GM12891 (cell line): Measurements from ENCODE around the gene MDC1. TPM values are rescaled to one million over a fixed set of nuclear protein-coding genes. Genes with fewer than 3 reads are reported as not detected.
"Not testable (repeated sequence)": the region's sequence is repeated elsewhere in the genome, so short reads cannot be mapped to it uniquely, and the experiment has no call there.

ENCODE experiments used
- DNase-seq: peaks from one replicate; pipeline ENCODE4 v3.0.0; 2011; ENCODE audit warnings: low spot score; ENCODE audit not compliant: insufficient read length
- FAIRE-seq: peaks from 2 replicates; lab custom pipeline; 2011; peaks lifted over from hg19 to GRCh38; lab: Jason Lieb, UNC
- PAX5 ChIP-seq: IDR thresholded peaks from 2 replicates; pipeline ENCODE4 v1.6.1; 2011; ENCODE audit warnings: low read length, moderate library complexity, mild to moderate bottlenecking; ENCODE audit not compliant: insufficient read depth, severe bottlenecking
- POLR2A ChIP-seq: IDR thresholded peaks from 2 replicates; pipeline ENCODE4 v1.6.1; 2011; ENCODE audit warnings: low read depth, low read length, control low read depth
- POLR2AphosphoS5 ChIP-seq: IDR thresholded peaks from 2 replicates; pipeline ENCODE4 v1.6.1; 2011; ENCODE audit warnings: low read depth, low read length, control low read depth
- POU2F2 ChIP-seq: IDR thresholded peaks from 2 replicates; pipeline ENCODE4 v1.6.1; 2011; ENCODE audit warnings: low read depth, mild to moderate bottlenecking, control low read depth, low read length, moderate library complexity
- SPI1 ChIP-seq: IDR thresholded peaks from 2 replicates; pipeline ENCODE4 v1.6.1; 2011; ENCODE audit warnings: low read depth, low read length, control low read depth
- TAF1 ChIP-seq: IDR thresholded peaks from 2 replicates; pipeline ENCODE4 v1.6.1; 2011; ENCODE audit warnings: low read depth, low read length, control low read depth
- polyA plus RNA-seq: library from polyadenylated mRNA; unstranded; fragments of >200 nt; gene quantifications from one replicate; pipeline ENCODE4 v1.2.1, GENCODE V29; 2012; ENCODE audit warnings: low read depth, missing spikeins, inconsistent platforms; ENCODE audit not compliant: missing spikeins

Gene MDC1
- 31.0 TPM for polyA plus RNA-seq

GRCh38 chr6:30717129-30717844, at the start of gene MDC1:
Gene MDC1 (minus strand): TSS chr6:30717281. CDS start chr6:30715175, 2,106 bp downstream.
- DNase-seq (peak; percentile 79), FAIRE-seq (peak; percentile 99)
- peak; percentile 81 for TF ChIP-seq POU2F2
- TF ChIP-seq SPI1 = no peak
- peak; percentile 97 for TF ChIP-seq POLR2A
- peak; percentile 96 for TF ChIP-seq TAF1
- peak; percentile 89 for TF ChIP-seq POLR2AphosphoS5
- peak; percentile 75 for TF ChIP-seq PAX5

DNA sequence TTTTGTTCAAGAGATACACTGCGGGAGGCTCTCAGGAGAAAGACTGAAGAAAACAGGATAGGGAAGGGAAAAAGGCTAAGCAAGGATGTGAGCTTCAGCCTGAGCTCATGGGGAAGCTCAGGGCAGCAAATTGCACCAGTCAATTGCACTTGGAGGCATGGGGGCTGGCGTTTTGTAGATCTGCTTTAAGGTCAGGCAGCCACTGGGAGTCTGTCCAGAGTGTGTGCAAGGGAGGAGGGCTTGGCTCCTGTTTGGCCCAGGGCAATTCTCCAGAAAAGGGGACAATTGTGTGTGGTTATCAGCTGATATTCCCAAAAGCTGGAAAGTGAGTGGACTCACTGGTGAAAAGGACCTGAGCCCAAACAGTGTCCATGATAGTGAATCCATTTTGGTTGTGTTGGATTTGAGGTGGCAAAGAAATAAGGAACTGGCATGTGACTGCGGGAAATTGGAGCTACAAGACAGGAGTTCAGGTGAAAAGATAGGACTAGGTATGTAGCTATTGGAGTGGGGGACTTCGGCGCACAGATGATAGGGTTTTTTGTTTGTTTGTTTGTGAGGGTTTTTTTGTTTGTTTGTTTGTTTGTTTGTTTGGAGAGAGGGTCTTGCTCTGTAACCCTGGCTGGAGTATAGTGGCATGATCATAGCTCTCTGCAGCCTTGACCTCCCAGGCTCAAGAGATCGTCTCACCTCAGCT, 49.5 kb upstream of the MDC1 start:
- FAIRE-seq (no peak), DNase-seq (no peak)
- no peak for TF ChIP-seq SPI1

DNA sequence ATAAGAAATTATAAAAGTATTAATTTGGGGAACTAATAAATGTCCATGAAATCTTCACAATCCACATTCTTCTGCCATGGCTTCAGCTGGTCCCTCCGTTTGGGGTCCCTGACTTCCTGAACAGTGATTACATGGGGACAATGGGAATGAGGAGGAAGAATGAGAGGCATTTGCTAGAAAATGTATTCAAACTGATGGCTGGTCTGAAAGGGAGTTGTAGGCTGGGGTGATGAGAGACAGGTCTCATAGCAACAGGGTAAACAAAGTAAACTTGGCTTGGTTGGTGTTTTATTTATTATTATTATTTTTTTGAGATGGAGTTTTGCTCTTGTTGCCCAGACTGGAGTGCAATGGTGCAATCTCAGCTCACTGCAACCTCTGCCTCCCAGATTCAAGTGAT, 48.4 kb upstream of the MDC1 start:
- not testable (repeated sequence) for DNase-seq, FAIRE-seq

DNA sequence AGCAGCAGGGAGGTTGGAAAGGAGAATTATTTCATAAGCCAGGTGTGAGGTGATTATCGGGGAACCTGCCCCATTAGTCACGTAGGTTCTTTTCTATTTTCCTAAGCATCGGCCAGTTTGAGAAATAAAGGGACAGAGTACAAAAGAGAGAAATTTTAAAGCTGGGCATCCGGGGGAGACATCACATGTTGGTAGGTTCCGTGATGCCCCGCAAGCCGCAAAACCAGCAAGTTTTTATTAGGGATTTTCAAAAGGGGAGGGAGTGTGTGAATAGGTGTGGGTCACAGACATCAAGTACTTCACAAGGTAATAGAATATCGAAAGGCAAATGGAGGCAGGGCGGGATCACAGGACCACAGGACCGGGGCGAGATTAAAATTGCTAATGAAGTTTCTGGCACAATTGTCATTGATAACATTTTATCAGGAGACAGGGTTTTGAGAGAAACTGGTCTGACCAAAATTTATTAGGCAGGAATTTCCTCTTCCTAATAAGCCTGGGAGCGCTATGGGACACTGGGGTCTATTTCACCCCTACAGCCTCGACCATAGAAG, 47.5 kb upstream of the MDC1 start:
- FAIRE-seq, DNase-seq: not testable (repeated sequence)

DNA sequence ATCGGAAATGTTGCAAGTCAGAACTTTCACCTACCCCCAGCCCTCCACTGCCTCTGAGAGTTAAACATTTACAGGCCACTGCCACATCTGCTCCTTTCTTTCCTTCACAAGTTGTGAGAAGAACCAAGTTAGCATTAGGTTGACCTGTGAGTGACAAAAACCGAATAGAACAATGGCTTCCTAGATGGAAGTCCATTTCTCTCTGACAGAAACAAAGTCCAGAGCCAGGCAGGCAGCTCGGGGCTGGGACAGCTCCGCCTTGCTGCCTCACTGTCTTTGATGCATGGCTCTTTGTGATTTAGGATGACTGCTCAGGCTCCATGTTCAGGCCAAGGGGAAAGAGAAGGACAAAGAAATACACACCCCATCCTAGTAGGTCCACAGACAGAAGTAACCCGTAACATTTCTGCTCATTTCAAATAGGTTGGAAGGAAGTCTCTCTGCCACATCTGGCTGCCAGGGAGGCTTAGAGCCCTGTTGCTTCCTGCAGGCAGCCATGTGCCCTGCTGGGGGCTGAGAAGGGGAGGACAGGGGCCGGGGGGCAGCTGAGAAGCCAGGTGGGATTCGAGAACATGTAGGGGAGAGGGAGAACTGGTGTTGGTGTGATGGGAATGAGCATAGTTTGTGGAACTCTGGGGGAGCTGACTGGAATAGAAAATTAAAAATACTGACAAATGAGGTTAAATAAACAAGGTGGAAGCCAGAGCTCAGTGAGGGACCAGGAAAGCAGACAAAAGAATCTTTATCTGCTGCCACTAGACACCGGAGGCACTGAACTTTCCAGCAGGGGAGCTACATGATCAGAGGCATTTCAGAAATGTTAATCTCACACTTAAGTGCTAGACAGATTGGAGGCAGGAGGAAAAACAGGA, 46.8 kb upstream of the MDC1 start:
- FAIRE-seq = no peak
- TF ChIP-seq PAX5 (no peak), SPI1 (no peak), POU2F2 (no peak), TAF1 (no peak), POLR2AphosphoS5 (no peak), POLR2A (no peak)
- DNase-seq = no peak

DNA sequence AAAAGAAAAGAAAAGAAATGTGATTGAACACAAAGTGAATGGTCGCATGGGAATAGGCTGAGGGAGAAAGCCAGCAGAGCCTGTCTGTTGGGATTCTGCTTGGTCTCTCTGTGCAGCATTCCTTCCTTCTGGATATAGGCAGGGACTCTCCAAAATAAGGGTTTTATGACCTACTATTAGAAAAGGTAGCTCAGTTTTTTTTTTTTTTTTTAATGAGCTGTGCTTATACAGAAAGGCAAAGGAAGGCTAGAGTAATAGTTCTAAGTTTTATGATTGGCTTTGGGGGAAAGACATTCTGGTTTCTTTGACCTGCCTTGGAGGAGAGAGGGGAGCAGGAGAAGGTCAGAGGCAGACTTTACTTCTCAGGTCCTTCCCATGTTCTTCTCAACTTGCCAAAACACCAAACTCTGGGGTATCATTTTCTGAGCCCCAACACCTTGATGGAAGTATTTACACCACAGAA, 46.1 kb upstream of the MDC1 start:
- no peak for DNase-seq
- no peak for FAIRE-seq

DNA sequence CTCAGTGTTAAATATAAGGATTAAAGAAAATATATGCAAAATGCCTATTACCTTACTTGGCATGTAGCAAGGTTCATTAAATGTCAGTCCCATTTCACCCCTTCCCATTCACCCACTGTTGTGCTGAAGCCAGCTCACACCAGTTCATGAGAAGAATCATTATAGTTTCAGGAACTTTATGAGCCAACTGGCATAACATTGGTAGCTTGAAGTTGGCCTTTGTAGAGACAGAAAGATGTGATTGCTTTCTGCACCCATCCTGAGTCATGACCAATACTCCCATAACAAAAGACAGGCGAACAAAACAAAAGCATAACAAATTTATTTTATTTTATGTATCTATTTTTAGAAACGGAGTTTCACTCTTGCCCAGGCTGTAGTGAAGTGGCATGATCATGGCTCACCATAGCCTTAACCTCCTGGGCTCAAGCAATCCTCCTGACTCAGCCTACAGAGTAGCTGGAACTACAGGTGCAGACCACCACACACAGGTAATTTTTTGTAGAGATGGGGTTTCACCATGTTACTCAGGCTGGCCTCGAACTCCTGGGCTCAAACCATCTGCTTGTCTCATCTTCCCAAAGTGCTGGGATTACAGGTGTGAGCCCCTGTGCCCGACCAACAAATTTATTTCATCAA, 44.8 kb upstream of the MDC1 start:
- no peak for FAIRE-seq
- TF ChIP-seq PAX5 (no peak), TAF1 (no peak), POLR2A (no peak), POU2F2 (no peak), POLR2AphosphoS5 (no peak)
- DNase-seq = no peak

More for the DNA sequence above, 46.1 kb upstream of the MDC1 start:
- TF ChIP-seq POLR2A = no peak
- no peak for TF ChIP-seq POU2F2
- no peak for TF ChIP-seq POLR2AphosphoS5
- no peak for TF ChIP-seq PAX5

DNA sequence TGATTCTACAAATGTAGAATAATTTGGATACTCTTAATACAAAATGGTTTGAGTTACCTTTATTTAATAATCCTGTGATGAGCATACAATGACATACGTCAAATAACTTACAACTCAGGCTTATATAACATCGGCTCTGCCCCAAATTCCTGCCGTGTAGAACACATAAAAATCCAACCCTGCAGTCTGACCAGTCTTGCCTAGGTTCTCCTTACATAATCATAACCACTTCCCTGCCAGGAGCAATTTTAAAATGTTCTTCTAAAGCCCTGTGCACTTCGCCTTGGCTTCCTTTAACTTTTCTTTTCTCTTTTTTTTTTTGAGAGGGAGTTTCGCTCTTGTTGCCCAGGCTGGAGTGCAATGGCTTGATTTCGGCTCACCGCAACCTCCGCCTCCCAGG, 43.5 kb upstream of the MDC1 start:
- FAIRE-seq = no peak
- TF ChIP-seq PAX5 (no peak), POLR2AphosphoS5 (no peak), TAF1 (no peak), POLR2A (no peak), SPI1 (no peak), POU2F2 (no peak)
- DNase-seq = no peak

DNA sequence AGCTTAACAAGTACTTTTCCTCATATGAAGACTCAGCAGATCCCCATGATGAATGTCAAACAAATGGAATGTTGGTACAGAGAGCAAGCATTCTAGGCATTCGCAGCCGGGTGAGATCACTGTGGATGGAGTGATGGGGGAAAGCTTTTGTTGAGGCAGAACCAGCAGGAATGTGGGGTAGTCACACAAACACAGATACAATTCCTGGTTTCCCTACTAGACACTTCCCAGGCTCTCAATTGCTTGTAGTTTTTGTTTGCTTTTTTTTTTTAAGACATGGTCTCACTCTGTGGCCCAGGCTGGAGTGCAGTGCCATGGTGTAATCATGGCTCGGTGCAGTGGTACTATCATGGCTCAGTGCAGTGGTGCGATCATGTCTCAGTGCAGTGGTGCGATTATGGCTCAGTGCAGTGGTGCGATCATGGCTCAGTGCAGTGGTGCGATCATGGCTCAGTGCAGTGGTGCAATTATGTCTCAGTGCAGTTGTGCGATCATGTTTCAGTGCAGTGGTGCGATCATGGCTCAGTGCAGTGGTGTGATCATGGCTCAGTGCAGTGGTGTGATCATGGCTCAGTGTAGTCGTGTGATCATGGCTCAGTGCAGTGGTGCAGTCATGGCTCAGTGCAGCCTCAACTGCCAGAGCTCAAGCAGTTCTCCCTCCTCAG, 42.6 kb upstream of the MDC1 start:
- TF ChIP-seq POU2F2 = no peak
- no peak for TF ChIP-seq TAF1
- TF ChIP-seq POLR2A = no peak
- no peak for TF ChIP-seq POLR2AphosphoS5
- TF ChIP-seq SPI1 = no peak
- no peak for TF ChIP-seq PAX5
- FAIRE-seq (peak; percentile 58), DNase-seq (no peak)
